SK-MEL-5 (cell line): Measurements from ENCODE around the gene TSPAN5. TPM values are rescaled to one million over a fixed set of nuclear protein-coding genes. Genes with fewer than 3 reads are reported as not detected.
"Not testable (repeated sequence)": the region's sequence is repeated elsewhere in the genome, so short reads cannot be mapped to it uniquely, and the experiment has no call there.

Experiments used
- DNase-seq: peaks from one replicate; pipeline ENCODE4 v3.0.0-alpha.2; 2016; ENCODE audit warnings: low read depth, low spot score
- in situ Hi-C: cut with HindIII; loops from 2 replicates; pipeline ENCODE4 v1.10.0; 2016; ENCODE audit warnings: low sequenced_read_pairs, high pct_unique_total_duplicates, low pct_unique_long_range_greater_than_20kb
- polyA plus RNA-seq, 2 experiments: library from polyadenylated mRNA; depleted of rRNA; stranded (reverse); fragments of >200 nt; gene quantifications; 2 replicates each; pipeline ENCODE4 v1.2.3, GENCODE V29; 2015
- total RNA-seq: library from RNA; depleted of rRNA; stranded (reverse); fragments of >200 nt; shearing (Covaris generic); gene quantifications from 2 replicates; pipeline ENCODE4 v1.2.3, GENCODE V29; 2014; rRNA removed

The TSPAN5 gene
- 0.61 and 1.2 TPM in 2 replicates for total RNA-seq
- polyA plus RNA-seq (2015; cell fraction: cytosol; rRNA removed): 1.0 and 1.1 TPM in 2 replicates
- polyA plus RNA-seq (2015; cell fraction: nucleus; rRNA removed): 0.91 and 1.3 TPM in 2 replicates

DNA sequence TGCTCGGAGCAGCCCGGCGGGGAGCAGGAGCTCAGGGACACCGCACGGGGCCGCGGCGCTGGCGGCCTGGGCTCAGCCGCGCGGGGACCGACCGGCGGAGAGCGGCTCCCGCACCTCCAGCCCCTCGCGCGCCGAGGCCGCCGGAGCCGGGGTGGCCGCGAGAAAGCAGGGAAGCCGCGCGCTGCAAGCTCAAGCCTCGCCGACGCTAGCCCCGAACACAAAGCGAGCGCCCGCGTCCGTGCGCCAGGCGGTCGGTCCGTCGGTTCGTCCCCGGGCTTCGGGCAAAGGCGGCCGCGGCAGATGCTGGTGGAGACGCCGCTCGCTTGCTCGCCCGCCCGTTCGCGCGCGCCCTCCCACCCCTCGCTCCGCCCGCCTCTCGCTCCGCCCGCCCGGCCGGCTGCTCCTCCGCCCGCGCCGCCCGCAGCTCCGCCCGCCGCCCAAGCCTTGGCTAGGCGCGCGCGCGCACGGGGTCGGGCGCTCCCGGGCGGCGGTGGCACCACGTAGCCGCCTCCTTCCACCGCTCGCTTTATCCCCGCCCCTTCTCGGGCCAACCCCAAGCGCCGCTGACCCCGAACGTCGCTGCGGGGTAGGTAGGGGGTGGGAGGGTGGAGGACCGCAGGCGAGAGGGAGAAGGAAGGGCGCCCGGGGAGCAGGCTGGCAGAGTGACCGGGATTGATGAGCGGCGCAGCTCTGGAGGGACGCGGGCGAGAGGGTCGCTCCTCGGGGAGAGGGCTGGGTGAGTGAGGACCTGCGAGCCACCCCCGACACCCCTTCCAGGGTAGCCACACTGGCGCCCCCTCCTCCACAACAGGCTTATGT is at the start of gene TSPAN5:
Gene TSPAN5 (minus strand): TSS at position 325 of the 819 bp plus-strand sequence.
- in situ Hi-C loops: no loop called here
- DNase-seq: peak; percentile 54

DNA sequence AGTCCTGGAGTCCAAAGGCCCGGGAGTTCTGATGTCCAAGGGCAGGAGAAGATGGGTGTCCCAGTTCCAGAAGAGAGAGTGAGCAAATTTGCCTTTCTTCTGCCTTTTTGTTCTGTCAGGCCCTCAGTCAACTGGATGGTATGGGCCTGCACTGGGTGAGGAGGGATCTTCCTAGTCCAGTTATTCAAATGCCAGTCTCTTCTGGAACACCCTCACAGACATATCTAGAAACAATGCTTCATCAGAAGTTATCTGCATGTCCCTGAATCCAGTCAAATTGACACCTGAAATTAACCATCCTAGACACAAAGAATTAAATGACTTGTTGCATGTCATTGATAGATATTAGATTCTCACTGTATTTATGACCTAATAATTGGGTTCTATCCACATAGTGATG is 48.5 kb upstream of the TSPAN5 start:
- in situ Hi-C loops: no loop called here
- no peak for DNase-seq

DNA sequence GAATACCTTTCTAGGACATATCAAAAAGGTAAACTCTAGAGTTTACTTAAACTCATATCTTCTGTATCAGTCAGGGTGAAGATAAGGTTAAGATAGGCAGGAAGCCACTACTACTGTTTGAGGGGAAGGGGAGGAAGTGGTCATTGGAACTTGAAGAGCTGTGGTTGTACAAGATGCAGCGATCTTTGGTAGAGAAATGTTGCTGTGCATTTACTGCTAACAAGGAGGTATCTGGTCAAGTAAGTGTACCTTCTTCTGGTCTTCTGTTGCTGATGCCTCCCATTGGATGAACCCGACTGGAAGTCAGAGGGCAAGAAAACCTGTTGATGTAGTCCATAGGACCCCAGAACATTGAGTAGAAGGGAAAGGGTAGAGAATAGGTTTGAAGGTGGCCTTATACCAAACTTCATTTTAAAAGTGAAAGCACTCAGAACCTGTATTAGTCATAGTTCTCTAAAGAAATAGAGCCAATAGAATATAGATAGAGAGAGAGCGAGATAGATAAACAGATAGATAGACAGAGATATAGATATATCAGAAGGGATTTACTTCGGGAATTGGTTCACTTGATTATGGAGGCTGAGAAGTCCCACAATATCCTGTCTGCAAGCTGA is 47.9 kb upstream of the TSPAN5 start:
- in situ Hi-C loops: no loop called here
- no peak for DNase-seq

DNA sequence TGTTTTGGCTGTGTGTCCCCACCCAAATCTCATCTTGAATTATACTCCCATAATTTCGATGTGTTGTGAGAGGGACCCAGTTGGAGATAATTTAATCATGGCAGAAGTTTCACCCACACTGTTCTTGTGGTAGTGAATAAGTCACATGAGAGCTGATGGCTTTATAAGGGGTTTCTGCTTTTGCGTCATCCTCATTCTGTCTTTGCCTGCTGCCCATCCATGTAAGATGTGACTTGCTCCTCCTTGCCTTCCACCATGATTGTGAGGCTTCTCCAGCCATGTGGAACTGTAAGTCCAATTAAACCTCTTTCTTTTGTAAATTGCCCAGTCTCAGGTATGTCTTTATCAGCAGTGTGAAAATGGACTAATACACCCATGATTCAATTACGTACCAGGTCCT is 47.2 kb upstream of the TSPAN5 start:
- in situ Hi-C loops, DNase-seq: not testable (repeated sequence)

DNA sequence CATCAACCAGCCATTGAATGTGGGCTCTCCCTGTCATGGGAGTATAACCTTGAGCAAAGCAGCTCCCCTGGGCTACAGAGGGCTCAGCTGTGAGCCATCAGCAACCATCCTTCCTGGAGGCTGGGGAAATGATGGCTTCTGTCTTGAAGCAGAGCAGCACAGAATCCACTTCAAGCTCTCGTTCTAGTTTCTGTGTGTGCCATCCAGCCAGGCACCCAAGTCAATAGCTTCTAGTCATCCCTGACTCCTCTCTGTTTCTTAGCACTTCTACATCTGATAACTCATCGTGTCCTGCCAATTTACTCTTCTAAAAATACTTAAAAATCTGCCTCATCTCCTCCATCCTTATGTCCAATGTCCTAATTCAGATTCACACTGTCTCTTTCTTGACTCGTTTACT is 42.2 kb upstream of the TSPAN5 start:
- DNase-seq: no peak
- in situ Hi-C loops: no loop called here

DNA sequence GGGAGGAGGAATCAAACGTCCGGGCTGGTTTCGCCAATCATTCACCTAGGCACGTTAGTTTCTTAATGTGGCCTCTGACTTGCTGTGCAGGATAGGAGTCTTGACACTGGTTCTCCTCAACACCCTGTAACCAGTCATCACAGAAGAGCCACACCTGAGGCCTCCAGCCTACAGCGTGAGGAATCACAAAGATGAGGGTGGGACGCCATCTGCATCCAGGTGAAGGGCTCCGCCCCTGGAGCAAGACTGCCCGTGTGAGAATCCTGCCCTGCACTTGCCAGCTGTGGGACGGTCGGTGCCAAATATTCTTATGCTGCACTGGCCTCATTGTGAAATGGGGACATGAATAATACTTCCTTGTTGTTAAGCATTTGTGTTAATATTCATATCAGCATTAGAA is 35.7 kb upstream of the TSPAN5 start:
- in situ Hi-C loops: no loop called here
- DNase-seq: no peak

DNA sequence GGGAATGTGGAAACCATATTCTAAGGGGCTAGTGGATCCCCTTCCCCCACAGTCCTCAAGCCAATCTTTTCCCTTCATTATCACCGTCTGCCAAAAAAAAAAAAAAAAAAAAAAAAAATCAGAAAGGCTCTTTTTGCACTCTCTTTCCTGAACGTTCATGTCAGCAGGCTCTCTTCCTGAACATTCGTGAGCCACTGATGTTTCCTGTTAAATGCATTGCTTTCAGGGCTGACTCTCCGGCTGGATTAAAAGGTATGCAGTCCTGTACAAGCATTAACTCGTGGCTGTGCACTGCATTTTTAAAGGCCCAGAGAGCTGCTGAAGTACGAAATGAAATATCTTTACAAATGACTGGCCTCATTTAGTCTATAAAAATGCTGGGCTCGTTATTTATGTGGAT is 34.0 kb upstream of the TSPAN5 start:
- in situ Hi-C loops: no loop called here
- DNase-seq: no peak

DNA sequence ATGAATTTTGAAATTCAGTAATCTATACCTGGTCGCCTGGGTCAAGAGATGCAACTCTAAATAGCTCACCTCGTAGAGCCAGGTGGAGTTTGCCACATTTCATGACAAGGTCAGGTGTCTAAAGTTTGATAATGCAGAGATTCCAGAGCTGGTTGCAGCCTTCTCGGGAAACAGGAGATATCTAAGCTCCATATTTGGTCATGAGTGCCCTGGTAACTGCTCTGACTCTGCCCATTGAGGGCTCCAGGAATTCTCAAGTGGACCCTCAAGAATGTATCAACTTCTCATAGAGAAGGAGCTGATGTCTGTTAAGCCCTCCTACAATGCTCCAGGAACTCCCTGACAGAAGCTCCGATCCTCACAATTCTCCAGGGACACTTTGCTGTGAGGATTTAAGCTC is 33.2 kb upstream of the TSPAN5 start:
- DNase-seq: no peak
- in situ Hi-C loops: no loop called here

DNA sequence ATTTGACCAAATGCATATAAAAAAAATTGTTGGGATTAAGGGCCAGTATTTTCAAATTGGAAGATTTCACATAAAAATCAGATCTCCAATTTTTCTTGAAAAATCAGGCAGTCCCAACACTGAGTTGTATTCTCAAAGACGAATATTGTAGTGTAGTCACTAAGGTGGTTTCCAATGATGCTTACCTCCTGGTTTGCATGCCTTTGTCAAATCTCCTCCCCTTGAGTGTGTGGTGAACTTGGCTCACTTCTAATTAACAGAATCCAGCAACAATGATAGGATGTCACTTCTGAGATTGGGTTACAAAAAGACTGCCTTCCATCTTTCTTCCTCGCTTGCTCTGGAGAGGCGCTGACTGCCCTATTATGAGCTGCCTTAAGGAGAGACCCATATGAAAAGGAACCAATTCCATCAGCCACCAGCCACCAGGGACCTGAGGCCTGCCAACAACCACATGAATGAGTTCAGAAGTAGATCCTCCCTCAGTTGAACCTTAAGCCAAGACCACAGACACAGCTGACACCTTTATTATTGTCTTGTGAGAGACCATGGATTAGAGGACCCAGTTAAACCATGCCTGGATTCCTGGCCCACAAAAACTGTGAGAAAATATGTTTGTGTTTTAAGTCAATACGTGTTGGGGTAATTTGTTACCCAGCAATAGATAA is 31.2 kb upstream of the TSPAN5 start:
- in situ Hi-C loops: no loop called here
- DNase-seq: no peak

DNA sequence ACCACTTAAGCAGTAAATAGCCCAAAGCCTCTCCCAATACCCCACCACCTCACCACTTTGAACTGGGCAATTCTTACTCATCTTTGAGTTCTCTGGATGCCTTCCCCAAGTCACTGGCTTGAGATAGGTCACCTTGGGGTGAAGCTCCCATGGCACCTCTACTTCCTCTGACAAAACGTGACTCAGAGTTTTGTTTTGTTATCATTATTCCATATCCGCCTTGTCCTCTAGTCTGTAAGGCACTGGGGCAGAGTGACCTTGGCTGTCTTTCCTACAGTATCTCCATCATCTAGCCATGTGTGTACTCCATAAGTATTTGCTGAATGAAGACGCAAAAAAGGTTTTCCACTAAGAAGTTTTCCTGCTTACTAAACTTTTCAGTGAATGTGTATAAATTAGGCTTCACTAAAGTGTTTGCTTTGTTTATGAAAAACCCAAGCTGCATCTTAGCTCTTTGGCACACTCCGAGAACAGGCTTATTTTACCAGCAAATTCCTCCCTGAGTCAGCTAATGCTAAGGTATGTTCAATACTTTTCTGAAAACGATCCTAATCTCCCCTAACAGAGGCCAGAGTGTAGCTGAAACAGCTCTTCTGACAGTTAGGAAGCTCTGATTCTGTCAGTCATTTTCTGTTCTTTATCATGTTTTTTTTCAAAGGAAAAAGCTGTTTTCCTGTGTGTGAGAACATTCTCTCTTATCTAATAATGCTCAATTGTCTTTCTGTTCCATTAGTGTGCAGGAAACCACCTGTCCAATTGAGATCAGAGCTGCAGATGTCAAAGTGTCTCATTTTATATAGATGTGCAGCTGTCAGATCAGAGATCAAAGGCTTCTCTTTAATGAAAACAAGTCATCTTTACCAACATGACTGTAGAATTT is 30.2 kb upstream of the TSPAN5 start:
- in situ Hi-C loops: no loop called here
- DNase-seq: no peak

DNA sequence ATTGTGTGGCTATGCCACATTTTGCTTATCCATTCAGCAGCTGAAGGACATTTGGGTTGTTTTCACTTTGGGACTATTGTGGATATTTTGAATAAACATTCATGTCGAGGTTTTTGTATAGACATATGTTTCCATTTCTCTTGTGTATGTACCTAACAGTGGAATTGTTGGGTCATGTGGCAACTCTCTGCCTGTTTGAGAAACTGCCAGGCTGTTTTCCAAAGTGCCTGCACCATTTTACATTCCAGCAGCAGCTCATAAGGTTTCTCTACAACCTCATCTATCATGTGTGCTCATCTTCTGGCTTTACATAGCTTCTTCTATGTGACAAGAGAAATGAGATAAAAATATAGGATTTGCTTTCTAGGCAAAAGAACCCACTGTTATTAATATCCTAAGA is 29.5 kb upstream of the TSPAN5 start:
- no peak for DNase-seq
- in situ Hi-C loops: no loop called here

DNA sequence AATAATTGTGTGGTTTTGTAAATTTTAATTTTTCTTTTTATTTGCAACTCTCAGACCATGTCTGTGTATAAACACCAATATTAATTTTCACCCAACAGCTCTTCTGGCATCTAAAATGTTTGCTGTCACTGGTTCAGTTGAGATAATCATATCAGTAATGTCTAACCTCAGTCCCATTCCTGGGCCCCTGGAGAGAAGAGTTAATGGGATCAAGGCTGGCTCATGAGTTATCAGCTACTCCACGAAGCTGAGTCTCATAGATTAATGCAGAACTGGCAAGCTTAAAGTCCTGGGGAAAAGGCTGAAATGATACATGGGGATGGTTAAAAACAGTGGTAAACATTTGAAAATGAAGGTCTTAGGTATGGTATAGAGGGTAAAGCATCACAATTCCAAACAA is 28.4 kb upstream of the TSPAN5 start:
- in situ Hi-C loops: no loop called here
- no peak for DNase-seq

DNA sequence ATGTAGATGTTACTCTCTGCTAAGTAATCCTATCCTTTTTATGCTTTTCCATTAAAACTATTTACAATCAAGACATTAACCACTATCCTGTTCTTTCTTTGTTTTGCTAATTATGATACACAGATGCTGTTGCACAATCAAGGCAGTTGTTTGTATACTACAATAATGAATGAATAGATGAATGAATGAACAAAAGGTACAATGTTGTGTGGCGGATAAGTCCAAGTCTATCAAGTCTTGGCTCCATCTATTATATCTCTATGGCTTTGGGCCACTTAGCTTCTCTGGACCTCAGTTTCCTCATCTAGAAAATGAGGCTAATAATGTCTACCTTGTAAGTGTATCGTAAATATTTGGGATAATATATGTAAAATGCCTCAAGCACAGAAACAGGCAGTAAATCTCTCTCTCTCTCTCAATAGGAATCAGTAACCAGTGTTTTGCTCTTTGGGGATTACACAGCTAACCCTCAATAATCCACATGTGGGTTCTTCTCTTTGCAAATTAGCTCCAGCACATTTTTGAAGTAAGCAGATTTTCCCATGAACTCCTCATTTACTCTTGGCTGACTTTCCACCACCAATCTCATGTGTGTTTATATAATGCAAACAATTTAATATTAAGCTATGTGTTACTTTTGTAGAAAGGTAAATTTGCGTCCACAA is 27.8 kb upstream of the TSPAN5 start:
- no peak for DNase-seq

DNA sequence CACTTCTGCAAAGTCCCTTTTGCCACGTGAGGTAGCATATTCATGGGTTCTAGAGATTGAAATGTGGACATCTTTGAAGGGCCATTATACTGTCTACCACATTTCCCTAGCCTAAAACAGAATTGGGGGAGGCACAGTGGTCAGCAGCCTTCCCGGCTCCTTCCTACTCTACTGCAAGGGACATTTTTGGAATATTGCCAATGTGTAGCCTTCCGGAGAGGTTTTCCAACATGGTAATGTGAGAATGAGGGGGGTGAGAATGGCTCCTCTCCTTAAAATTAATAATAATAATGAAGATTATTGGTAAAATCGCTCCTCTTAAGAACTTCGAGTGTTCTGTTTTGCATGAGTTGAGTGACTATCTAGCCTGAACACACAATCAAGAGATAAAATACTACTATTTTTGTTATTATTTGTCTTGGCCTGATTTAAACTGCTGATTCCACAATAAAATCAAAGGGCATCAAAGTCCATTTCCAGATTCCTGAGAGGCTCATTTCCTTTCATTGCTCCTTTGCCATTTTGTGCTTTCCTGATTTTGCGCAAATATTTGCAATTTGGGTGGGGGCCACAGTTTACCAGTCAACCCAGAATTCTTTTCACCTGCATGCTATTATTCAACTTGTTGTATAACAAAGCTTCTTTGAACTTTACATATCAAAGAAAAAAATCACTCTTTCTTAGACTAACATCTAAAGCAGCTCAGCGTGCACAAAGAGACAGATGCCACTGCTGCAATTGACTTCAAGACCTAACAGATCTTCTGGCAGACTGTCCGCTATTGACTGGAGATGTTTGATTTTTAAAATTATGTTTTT is 27.0 kb upstream of the TSPAN5 start:
- in situ Hi-C loops: no loop called here
- no peak for DNase-seq

More for the DNA sequence above, 27.8 kb upstream of the TSPAN5 start:
- in situ Hi-C loops: no loop called here

DNA sequence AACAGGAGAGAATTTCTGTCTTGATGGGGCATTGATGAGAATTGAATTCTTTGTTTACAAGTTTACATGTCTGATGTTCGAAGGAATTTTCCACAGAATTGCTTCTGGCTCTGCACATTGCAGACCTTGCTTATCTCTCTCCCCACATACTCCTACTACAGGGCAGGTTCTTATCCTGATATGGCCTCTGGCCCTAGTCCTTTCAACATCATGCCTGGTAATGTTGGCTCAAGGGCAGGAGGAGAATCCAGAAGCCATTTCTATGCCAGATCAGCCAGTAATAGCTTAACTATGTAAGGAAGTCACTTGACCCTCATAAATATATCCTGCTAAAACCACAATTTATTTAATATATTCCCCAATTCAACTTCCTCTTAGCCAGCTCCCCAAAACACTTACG is 24.3 kb upstream of the TSPAN5 start:
- in situ Hi-C loops: no loop called here
- no peak for DNase-seq

DNA sequence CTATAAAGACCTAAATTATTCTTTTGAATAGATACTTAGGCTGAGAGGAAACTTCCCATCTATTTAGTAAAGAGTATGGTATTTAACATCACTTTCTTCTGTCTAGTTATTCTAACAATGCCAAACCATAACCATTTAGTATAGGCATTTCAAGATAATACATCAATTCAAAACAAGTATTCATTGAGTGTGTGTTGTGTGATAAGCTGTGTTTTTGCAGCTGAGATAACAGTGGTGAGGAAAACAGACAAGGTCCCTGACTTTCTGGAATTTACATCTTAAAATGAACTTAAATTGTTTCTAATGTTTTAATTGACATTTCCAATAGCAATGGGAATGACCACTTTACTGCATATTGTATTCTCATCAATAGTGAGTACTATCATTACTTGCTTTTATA is 22.4 kb upstream of the TSPAN5 start:
- no peak for DNase-seq
- in situ Hi-C loops: no loop called here
